GM12864 (cell line): ENCODE measurements around the gene DNAJC1.

Experiments
- DNase-seq: peaks from one replicate; pipeline ENCODE4 v3.0.0-alpha.2; 2011; ENCODE audit warnings: low read depth
- H3K4me3 ChIP-seq: 2 replicates; pipeline ENCODE4 v1.5.1; 2011; ENCODE audit warnings: mild to moderate bottlenecking, low read depth, low read length, control low read depth
- CTCF ChIP-seq: IDR thresholded peaks from 2 replicates; pipeline ENCODE4 v1.5.1; 2011; ENCODE audit warnings: low read depth, mild to moderate bottlenecking, moderate library complexity, low read length, control low read depth, inconsistent platforms; ENCODE audit errors: missing control alignments

The DNAJC1 gene

GRCh38 chr10:22003177-22003963 lies at the start of gene DNAJC1:
Gene DNAJC1, minus strand, starts transcription at chr10:22003730. Its CDS starts 296 bp downstream, at chr10:22003434.
- H3K4me3 ChIP-seq: peak within 1 kb of the TSS; percentile 88
- DNase-seq: peak; percentile 90
- TF ChIP-seq CTCF: no peak

GRCh38 chr10:22053048-22053447 lies 49.5 kb upstream of the DNAJC1 start:
- no peak for DNase-seq
- no peak overlapping the region for H3K4me3 ChIP-seq
- no peak for TF ChIP-seq CTCF

GRCh38 chr10:22049635-22050034 lies 46.1 kb upstream of the DNAJC1 start:
- no peak for DNase-seq
- TF ChIP-seq CTCF: no peak

GRCh38 chr10:22047812-22048211 lies 44.3 kb upstream of the DNAJC1 start:
- TF ChIP-seq CTCF: no peak
- no peak for DNase-seq
- H3K4me3 ChIP-seq: no peak overlapping the region

More at GRCh38 chr10:22049635-22050034, 46.1 kb upstream of the DNAJC1 start:
- no peak overlapping the region for H3K4me3 ChIP-seq

GRCh38 chr10:22043327-22043633 lies 39.8 kb upstream of the DNAJC1 start:
- no peak for DNase-seq
- TF ChIP-seq CTCF: no peak

GRCh38 chr10:22042557-22043326 lies 39.2 kb upstream of the DNAJC1 start:
- no peak for TF ChIP-seq CTCF
- no peak overlapping the region for H3K4me3 ChIP-seq
- DNase-seq: no peak

More at GRCh38 chr10:22043327-22043633, 39.8 kb upstream of the DNAJC1 start:
- no peak overlapping the region for H3K4me3 ChIP-seq
